ENCODE results near the gene DCXR. TPM values are rescaled to one million over a fixed set of nuclear protein-coding genes. Genes with fewer than 3 reads are reported as not detected.

DCXR gene
- total and polyA plus RNA-seq, 2 donors (not counting 1 experiment from before 2014, with no cell fraction given) = 63.9 to 143 TPM

GRCh38 chr17:82029990-82030469 is 7.5 kb downstream of the DCXR start:
- no peaks in the 10 kb centered on the region for H3K9me3 Mint-ChIP-seq (ENCODE audit: insufficient read depth)
- TF ChIP-seq EZH2 (IDR thresholded peaks at IDR 0.05; ENCODE audit: borderline replicate concordance, insufficient read depth, low read depth, low read length, poor library complexity, severe bottlenecking) (no peak), CTCF (IDR thresholded peaks at IDR 0.05) (no peak)
- intact Hi-C loops (cut with micrococcal nuclease) = loop anchor here (1.0 to 10.0 kb wide), 2 partner anchors 77 to 525 kb away; no protein-coding TSS in a partner anchor
- WGBS (ENCODE audit: insufficient coverage) = 76% methylated on average over 31 of the region's 31 CpGs
- POLR2A ChIA-PET = no interaction called here
- CTCF ChIA-PET = interaction anchor here (0.6 to 3.0 kb wide), 13 partner anchors 9 to 206 kb away, joined by 3 to 41 read pairs (median 3); no protein-coding TSS in a partner anchor
- H3K4me3 Mint-ChIP-seq = peak overlapping the region; percentile 89
- DNase-seq (no peak), ATAC-seq (ENCODE audit: low read depth) (no peak)
- Histone ChIP-seq H2AFZ (ENCODE audit: insufficient read depth, low read depth, low read length, poor library complexity, severe bottlenecking) (peak overlapping the region; percentile 72), H3K9ac (ENCODE audit: low read length) (peak overlapping the region; percentile 59), H3K27me3 (replicated peaks in 1 of 4; ENCODE audit: control extremely low read depth in 1 of 4, control insufficient read depth in 3 of 4, insufficient read depth in 4 of 4, low read length in 3 of 4) (peaks cover 0 to 39% (median 3%) of the 10 kb centered on the region in 4 experiments), H4K20me1 (ENCODE audit: control insufficient read depth, insufficient read depth, low read length, poor library complexity, severe bottlenecking) (peaks cover 38% of the 10 kb centered on the region), H3K79me2 (ENCODE audit: control insufficient read depth, insufficient read depth, low read length) (peaks cover under 1% of the 10 kb centered on the region), H3K27ac (ENCODE audit: low read length in 2 of 2) (no peak overlapping the region), H3K36me3 (replicated peaks in 1 of 2; ENCODE audit: control extremely low read depth in 1 of 2, control insufficient read depth in 1 of 2, extremely low read depth in 1 of 2, insufficient read depth in 2 of 2, low read length in 1 of 2) (no peaks in the 10 kb centered on the region), H3K4me3 (ENCODE audit: control extremely low read depth in 1 of 5, extremely low read depth in 1 of 5, insufficient read depth in 1 of 5, low read depth in 2 of 5, low read length in 4 of 5) (peak overlapping the region in 3 of 5 experiments; percentile 45 to 59 (median 54)), H3K4me1 (ENCODE audit: control insufficient read depth in 2 of 2, insufficient read depth in 2 of 2, low read length in 2 of 2) (peaks cover 16 to 21% of the 10 kb centered on the region in 2 donors), H3K4me2 (replicated peaks; ENCODE audit: low read depth, low read length, poor library complexity, severe bottlenecking) (peak overlapping the region; percentile 97), H3K9me3 (ENCODE audit: control extremely low read depth in 1 of 3, control insufficient read depth in 2 of 3, insufficient read depth in 1 of 3, low read length in 2 of 3) (peaks cover 0 to 10% (median 0%) of the 10 kb centered on the region in 3 donors)
- H3K27ac Mint-ChIP-seq = no peak overlapping the region
- H3K27me3 Mint-ChIP-seq = no peaks in the 10 kb centered on the region
- peaks cover 11% of the 10 kb centered on the region for H3K4me1 Mint-ChIP-seq

DNA sequence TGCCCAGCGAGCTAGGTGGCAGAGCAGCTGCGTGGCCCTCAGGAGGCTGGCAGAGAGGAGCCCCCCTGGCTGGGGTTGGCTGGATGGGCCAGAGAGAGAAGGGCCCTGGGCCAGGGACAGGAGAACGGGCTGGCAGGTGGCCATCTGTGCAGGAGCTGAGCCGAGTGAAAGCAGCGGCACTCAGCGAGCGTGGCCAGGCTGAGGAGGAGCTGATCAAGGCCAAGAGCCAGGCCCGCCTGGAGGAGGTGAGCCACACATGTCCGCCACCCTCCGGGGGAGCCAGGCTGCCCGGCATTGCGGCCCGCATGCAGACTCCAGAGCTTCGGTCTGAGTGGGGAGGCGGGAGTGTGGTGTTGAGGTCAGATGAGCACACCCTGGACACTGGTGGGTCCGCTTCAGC is 8.1 kb downstream of the DCXR start:
- Histone ChIP-seq H3K4me3 (ENCODE audit: control extremely low read depth in 1 of 5, extremely low read depth in 1 of 5, insufficient read depth in 1 of 5, low read depth in 2 of 5, low read length in 4 of 5) (no peak overlapping the region), H3K4me1 (ENCODE audit: control insufficient read depth in 2 of 2, insufficient read depth in 2 of 2, low read length in 2 of 2) (peaks cover 16 to 21% of the 10 kb centered on the region in 2 donors), H2AFZ (ENCODE audit: insufficient read depth, low read depth, low read length, poor library complexity, severe bottlenecking) (no peak overlapping the region), H3K9me3 (ENCODE audit: control extremely low read depth in 1 of 3, control insufficient read depth in 2 of 3, insufficient read depth in 1 of 3, low read length in 2 of 3) (peaks cover 0 to 10% (median 0%) of the 10 kb centered on the region in 3 donors), H3K9ac (ENCODE audit: low read length) (no peak overlapping the region), H3K36me3 (replicated peaks in 1 of 2; ENCODE audit: control extremely low read depth in 1 of 2, control insufficient read depth in 1 of 2, extremely low read depth in 1 of 2, insufficient read depth in 2 of 2, low read length in 1 of 2) (no peaks in the 10 kb centered on the region), H3K27ac (ENCODE audit: low read length in 2 of 2) (no peak overlapping the region), H3K27me3 (replicated peaks in 1 of 4; ENCODE audit: control extremely low read depth in 1 of 4, control insufficient read depth in 3 of 4, insufficient read depth in 4 of 4, low read length in 3 of 4) (peaks cover 0 to 41% (median 3%) of the 10 kb centered on the region in 4 experiments), H3K79me2 (ENCODE audit: control insufficient read depth, insufficient read depth, low read length) (peaks cover 6% of the 10 kb centered on the region), H4K20me1 (ENCODE audit: control insufficient read depth, insufficient read depth, low read length, poor library complexity, severe bottlenecking) (peaks cover 34% of the 10 kb centered on the region), H3K4me2 (replicated peaks; ENCODE audit: low read depth, low read length, poor library complexity, severe bottlenecking) (peak overlapping the region; percentile 97)
- no peak overlapping the region for H3K27ac Mint-ChIP-seq
- no peaks in the 10 kb centered on the region for H3K27me3 Mint-ChIP-seq
- ATAC-seq (ENCODE audit: low read depth) (no peak), DNase-seq (no peak)
- peaks cover 11% of the 10 kb centered on the region for H3K4me1 Mint-ChIP-seq
- over 99% methylated on average over 16 of the region's 16 CpGs for WGBS (ENCODE audit: insufficient coverage)
- H3K9me3 Mint-ChIP-seq (ENCODE audit: insufficient read depth) = no peaks in the 10 kb centered on the region
- ChIA-PET POLR2A (no interaction called here), CTCF (interaction anchor here (0.6 to 3.0 kb wide), 5 partner anchors 8 to 130 kb away, joined by 3 to 41 read pairs (median 3); partner anchors contain the start of gene DCXR)
- intact Hi-C loops (cut with micrococcal nuclease) = no loop called here
- TF ChIP-seq EZH2 (IDR thresholded peaks at IDR 0.05; ENCODE audit: borderline replicate concordance, insufficient read depth, low read depth, low read length, poor library complexity, severe bottlenecking) (no peak), CTCF (IDR thresholded peaks at IDR 0.05) (no peak)
- peak overlapping the region; percentile 62 for H3K4me3 Mint-ChIP-seq

Measured in B cell (primary cell).